RPMI7951 (cell line): Measurements from ENCODE around the gene STARD3. TPM values are rescaled to one million over a fixed set of nuclear protein-coding genes. Genes with fewer than 3 reads are reported as not detected.

Experiments
- DNase-seq: peaks from one replicate; pipeline ENCODE4 v3.0.0-alpha.2; 2012; ENCODE audit warnings: low read depth
- total RNA-seq: library from RNA; depleted of rRNA; stranded (reverse); fragments of >200 nt; shearing (Covaris generic); gene quantifications from 2 replicates; pipeline ENCODE4 v1.2.3, GENCODE V29; 2014

The STARD3 gene
- total RNA-seq, 1 experiment from 2014 or later, result 26.0 TPM

- DNase-seq, result no peak
Observed at GRCh38 chr17:39660397-39661385, 23.7 kb downstream of the STARD3 start.

GRCh38 chr17:39661744-39662541 is 25.0 kb downstream of the STARD3 start:
- no peak for DNase-seq

GRCh38 chr17:39662551-39663339 is 25.8 kb downstream of the STARD3 start:
- no peak for DNase-seq

GRCh38 chr17:39663340-39663687 is 26.4 kb downstream of the STARD3 start:
- DNase-seq, result no peak

GRCh38 chr17:39663688-39664580 is 27.0 kb downstream of the STARD3 start:
- no peak for DNase-seq

DNA sequence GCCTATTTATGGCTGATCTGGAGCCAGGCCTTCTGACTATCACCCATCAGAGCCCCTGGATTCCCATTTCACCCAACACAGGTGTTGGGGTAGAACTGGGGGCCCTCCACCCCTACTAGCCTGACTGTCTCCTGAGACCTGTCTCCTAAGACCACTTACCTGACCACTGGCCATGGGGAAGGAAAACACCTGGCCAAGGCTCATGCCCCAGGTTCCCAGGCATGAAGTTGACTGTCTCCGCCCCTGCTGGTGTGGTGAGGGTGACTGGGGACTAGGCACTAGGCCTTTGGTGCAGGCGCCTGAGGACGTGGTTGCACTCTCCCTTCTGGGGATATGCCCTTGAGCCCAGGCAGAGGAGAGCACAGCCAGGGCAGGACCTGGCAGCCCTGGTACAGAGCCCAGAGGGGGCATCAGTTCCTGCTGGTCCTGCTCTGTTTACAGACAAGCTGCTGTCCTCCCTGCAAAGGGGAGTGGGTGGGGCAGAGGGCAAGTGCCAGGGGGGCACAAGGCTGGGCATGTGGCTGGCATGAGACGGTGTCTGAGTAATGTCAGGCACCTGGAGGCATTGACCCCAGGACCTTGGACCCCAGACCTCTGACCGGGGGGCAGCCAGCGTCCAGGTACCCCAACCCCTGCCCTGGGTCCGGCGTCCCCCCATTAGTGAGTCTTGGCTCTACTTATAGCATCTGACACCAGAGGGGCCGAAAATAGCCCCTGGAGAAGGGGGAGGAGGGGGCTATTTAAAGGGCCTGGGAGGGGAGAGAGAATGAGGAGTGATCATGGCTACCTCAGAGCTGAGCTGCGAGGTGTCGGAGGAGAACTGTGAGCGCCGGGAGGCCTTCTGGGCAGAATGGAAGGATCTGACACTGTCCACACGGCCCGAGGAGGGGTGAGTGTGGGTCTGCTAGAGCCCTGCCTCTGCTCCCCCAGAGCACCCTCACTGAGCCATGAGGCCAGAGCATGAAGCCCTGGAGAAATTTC is 27.9 kb downstream of the STARD3 start, which contains the start of gene TCAP:
TCAP (plus strand) TSS at position 769 of the 981 bp plus-strand sequence; CDS start at position 780, 11 bp downstream.
- DNase-seq, result no peak

DNA sequence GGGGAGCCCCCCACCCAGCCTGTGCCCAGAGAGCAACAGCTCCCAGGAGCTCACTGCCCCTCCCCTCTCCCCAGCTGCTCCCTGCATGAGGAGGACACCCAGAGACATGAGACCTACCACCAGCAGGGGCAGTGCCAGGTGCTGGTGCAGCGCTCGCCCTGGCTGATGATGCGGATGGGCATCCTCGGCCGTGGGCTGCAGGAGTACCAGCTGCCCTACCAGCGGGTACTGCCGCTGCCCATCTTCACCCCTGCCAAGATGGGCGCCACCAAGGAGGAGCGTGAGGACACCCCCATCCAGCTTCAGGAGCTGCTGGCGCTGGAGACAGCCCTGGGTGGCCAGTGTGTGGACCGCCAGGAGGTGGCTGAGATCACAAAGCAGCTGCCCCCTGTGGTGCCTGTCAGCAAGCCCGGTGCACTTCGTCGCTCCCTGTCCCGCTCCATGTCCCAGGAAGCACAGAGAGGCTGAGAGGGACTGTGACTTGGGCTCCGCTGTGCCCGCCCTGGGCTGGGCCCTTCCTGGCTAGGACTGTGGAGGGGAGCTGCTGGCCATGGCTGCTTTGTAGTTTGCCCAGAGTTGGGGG is 28.8 kb downstream of the STARD3 start:
- DNase-seq, result no peak

- DNase-seq, result no peak
Observed at GRCh38 chr17:39666231-39666600, 29.3 kb downstream of the STARD3 start.

DNA sequence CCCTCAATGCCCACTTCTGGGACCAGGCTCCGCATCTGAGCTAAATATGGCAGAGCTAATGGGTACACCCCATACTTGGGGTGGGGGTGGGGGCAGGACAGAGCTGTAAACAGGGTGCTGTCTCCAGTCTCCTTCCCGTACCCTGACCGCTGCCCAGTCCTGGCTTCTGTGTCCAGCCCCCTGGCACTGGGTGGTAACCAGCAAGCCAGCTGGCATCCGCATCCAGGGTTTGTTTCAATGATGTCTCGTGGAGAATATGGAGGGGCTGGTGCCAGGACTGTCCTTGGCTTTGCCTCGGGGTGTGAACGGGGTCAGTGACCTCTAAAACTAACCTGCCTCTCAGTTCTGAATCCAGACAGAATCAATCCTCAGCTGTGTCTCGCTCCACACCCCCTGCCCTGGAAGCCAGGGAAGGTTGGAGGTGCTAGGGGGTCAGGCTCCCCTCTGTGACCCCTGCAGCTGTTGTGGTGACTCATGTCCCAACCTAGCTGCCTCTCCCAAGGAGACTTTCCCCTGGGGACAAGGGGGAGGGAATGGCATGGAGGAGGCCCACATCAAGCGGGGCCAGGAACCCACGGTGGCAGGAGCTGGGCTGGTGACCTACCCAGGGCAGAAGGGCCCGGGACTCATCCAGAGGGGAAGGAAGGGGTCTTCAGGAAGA is 29.8 kb downstream of the STARD3 start:
- peak; percentile 54 for DNase-seq

- DNase-seq, result no peak
Observed at GRCh38 chr17:39667262-39667944, 30.5 kb downstream of the STARD3 start.

GRCh38 chr17:39667945-39668924 is 31.3 kb downstream of the STARD3 start, which contains the start of gene PNMT:
Gene PNMT, plus strand, starts transcription at chr17:39668453. Its CDS starts 23 bp downstream, at chr17:39668476.
- DNase-seq, result peak; percentile 36

- DNase-seq, result no peak
Observed at GRCh38 chr17:39669897-39670735, 33.2 kb downstream of the STARD3 start.

- DNase-seq, result no peak
Observed at GRCh38 chr17:39670746-39671145, 33.8 kb downstream of the STARD3 start.

DNA sequence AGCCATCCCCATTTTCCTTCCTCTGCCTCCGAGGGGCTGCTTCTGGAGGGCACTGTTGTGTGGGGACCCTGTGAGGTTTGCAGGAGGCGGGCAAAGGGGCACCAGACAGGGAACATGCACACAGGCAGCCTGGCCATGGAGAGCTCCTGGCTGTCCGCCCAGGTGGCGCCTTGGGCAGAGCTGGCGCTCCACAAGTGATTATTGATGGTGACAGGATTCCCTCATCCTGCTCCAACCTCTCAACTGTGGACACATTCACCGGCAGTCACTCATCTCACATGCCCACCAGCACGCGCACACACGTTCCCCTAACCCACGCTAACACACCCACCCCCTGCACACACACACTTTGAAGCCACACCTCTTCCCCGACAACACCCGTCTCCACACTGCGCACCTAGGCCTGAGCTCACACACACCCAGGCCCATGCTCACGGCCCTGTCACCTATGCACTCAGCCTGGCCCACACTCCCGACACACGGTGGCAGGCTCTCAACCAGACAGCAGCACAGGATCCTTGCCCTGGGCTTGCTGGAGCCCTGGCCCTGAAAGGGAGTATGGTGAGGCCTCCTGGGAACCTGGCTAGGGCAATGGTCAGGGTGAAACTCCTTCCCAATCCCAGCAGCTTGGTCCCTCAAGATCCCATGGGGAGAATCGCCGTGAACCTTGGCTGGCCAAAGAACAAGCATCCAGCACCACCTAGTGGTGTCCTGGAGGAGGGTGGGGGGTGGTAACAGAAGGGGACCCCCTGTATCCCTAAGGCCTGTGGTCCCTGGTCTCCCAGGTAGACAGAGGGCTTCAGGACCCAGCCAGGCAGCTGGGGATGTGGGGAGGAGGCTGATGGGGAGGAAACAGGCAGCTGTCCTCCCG is 34.9 kb downstream of the STARD3 start:
- peak; percentile 39 for DNase-seq
